HepG2 (cell line): Measurements from ENCODE around the gene ZSCAN31. TPM values are rescaled to one million over a fixed set of nuclear protein-coding genes. Genes with fewer than 3 reads are reported as not detected.

Experiments
- CSRNP2 ChIP-seq: sonication (generic); formaldehyde crosslinking; conservative IDR thresholded peaks from 2 replicates; pipeline ENCODE4 v1.8.0; 2022; ENCODE audit warnings: low read depth, missing genetic modification reagents
- FOXO1 ChIP-seq: sonication (generic); formaldehyde crosslinking; IDR thresholded peaks from 2 replicates; pipeline ENCODE4 v1.4.0; 2020; ENCODE audit warnings: missing genetic modification reagents
- FOXP1 ChIP-seq, 2 experiments: fragments of 450-650 bp in 1 of 2; IDR thresholded peaks; 2 replicates each; pipeline ENCODE4 v1.6.1; 2017 to 2018; ENCODE audit warnings: antibody characterized with exemption in 1 of 2
- KDM6A ChIP-seq: IDR thresholded peaks from 2 replicates; pipeline ENCODE4 v1.6.1; 2016; ENCODE audit warnings: low read depth
- KLF13 ChIP-seq: sonication (generic); formaldehyde crosslinking; IDR thresholded peaks from 2 replicates; pipeline ENCODE4 v1.4.0; 2020; ENCODE audit warnings: mild to moderate bottlenecking, missing genetic modification reagents
- KLF15 ChIP-seq: sonication (generic); formaldehyde crosslinking; IDR thresholded peaks from 2 replicates; pipeline ENCODE4 v1.8.1; 2023; ENCODE audit warnings: borderline replicate concordance, mild to moderate bottlenecking, inconsistent platforms, missing genetic modification reagents, mixed read lengths
- MYNN ChIP-seq: sonication (generic); formaldehyde crosslinking; IDR thresholded peaks from 2 replicates; pipeline ENCODE4 v1.4.0; 2020; ENCODE audit warnings: mild to moderate bottlenecking, low read depth, missing genetic modification reagents
- NR0B2 ChIP-seq: sonication (generic); formaldehyde crosslinking; IDR thresholded peaks from 2 replicates; pipeline ENCODE4 v1.4.0; 2020; ENCODE audit warnings: mild to moderate bottlenecking, missing genetic modification reagents
- NR2C2 ChIP-seq: sonication (generic); formaldehyde crosslinking; IDR thresholded peaks from 2 replicates; pipeline ENCODE4 v1.4.0; 2020; ENCODE audit warnings: missing genetic modification reagents, mild to moderate bottlenecking, moderate library complexity, borderline replicate concordance
- POLR2G ChIP-seq: fragments of 200-400 bp; formaldehyde crosslinking; IDR thresholded peaks from 2 replicates; pipeline ENCODE4 v1.6.1; 2018; ENCODE audit warnings: mild to moderate bottlenecking, low read depth, low read length, moderate library complexity
- PPARG ChIP-seq: conservative IDR thresholded peaks from 2 replicates; pipeline ENCODE4 v1.6.1; 2016; ENCODE audit warnings: missing biosample characterization, missing genetic modification reagents
- SMAD9 ChIP-seq: sonication (generic); formaldehyde crosslinking; IDR thresholded peaks from 2 replicates; pipeline ENCODE4 v1.5.1; 2020; ENCODE audit warnings: mild to moderate bottlenecking, missing genetic modification reagents
- SNAI1 ChIP-seq: sonication (generic); formaldehyde crosslinking; IDR thresholded peaks from 2 replicates; pipeline ENCODE4 v1.5.0; 2020; ENCODE audit warnings: mild to moderate bottlenecking, missing genetic modification reagents, borderline replicate concordance
- STAT5B ChIP-seq: sonication (generic); formaldehyde crosslinking; IDR thresholded peaks from 2 replicates; pipeline ENCODE4 v1.4.0; 2020; ENCODE audit warnings: missing genetic modification reagents
- TAF15 ChIP-seq: fragments of 200-400 bp; formaldehyde crosslinking; IDR thresholded peaks from one replicate; pipeline ENCODE4 v1.6.1; 2018; ENCODE audit warnings: mild to moderate bottlenecking, low read depth, low read length; ENCODE audit not compliant: poor library complexity, severe bottlenecking
- YY1 ChIP-seq: IDR thresholded peaks from 2 replicates; pipeline ENCODE4 v1.6.1; 2011; ENCODE audit warnings: low read length, low read depth, moderate library complexity, mild to moderate bottlenecking; ENCODE audit not compliant: insufficient read depth, insufficient replicate concordance
- ZBTB2 ChIP-seq: sonication (generic); formaldehyde crosslinking; IDR thresholded peaks from 2 replicates; pipeline ENCODE4 v1.8.0; 2022; ENCODE audit warnings: low read depth, missing genetic modification reagents
- ZBTB33 ChIP-seq: sonication (generic); formaldehyde crosslinking; IDR thresholded peaks from 2 replicates; pipeline ENCODE4 v1.4.0; 2020; ENCODE audit warnings: missing genetic modification reagents
- ZFP41 ChIP-seq: sonication (generic); formaldehyde crosslinking; IDR thresholded peaks from 2 replicates; pipeline ENCODE4 v1.4.0; 2020; ENCODE audit warnings: mild to moderate bottlenecking, missing genetic modification reagents, borderline replicate concordance
- ZNF12 ChIP-seq: sonication (generic); formaldehyde crosslinking; IDR thresholded peaks from 2 replicates; pipeline ENCODE4 v1.5.0; 2020; ENCODE audit warnings: missing genetic modification reagents
- ZNF34 ChIP-seq: sonication (generic); formaldehyde crosslinking; IDR thresholded peaks from 2 replicates; pipeline ENCODE4 v1.4.0; 2020; ENCODE audit warnings: mild to moderate bottlenecking, missing genetic modification reagents, borderline replicate concordance
- ZNF431 ChIP-seq: sonication (generic); formaldehyde crosslinking; IDR thresholded peaks from 2 replicates; pipeline ENCODE4 v1.9.0; 2022; ENCODE audit warnings: missing genetic modification reagents, low read depth, mild to moderate bottlenecking, borderline replicate concordance
- ZNF549 ChIP-seq: sonication (generic); formaldehyde crosslinking; IDR thresholded peaks from 2 replicates; pipeline ENCODE4 v1.5.0; 2020; ENCODE audit warnings: missing genetic modification reagents
- ZNF746 ChIP-seq: sonication (generic); formaldehyde crosslinking; IDR thresholded peaks from 2 replicates; pipeline ENCODE4 v1.8.0; 2022; ENCODE audit warnings: mild to moderate bottlenecking, missing genetic modification reagents
- ZNF766 ChIP-seq: sonication (generic); formaldehyde crosslinking; IDR thresholded peaks from 2 replicates; pipeline ENCODE4 v1.5.0; 2020; ENCODE audit warnings: missing genetic modification reagents, borderline replicate concordance
- polyA plus RNA-seq, 8 experiments: library from polyadenylated mRNA; depleted of rRNA in 3 of 8; stranded (reverse) in 7 of 8; unstranded in 1 of 8; fragments of >200 nt; fragmentation: Illumina TruSeq in 4 of 8; extraction: Trizol in 4 of 8; gene quantifications; 2 replicates each; pipeline versions ENCODE4 v1.2.1 to v1.2.3, GENCODE V29; 2011 to 2016; ENCODE audit warnings: low read depth in 4 of 8, missing spikeins in 1 of 8, mixed read lengths in 1 of 8; ENCODE audit not compliant: insufficient read depth in 1 of 8
- total RNA-seq, 5 experiments: library from RNA; depleted of rRNA; stranded (reverse); fragments of >200 nt; fragmentation: Illumina TruSeq; extraction: Trizol; gene quantifications; 2 replicates each; pipeline ENCODE4 v1.2.3, GENCODE V29; 2016; ENCODE audit warnings: low read depth in 1 of 5

ZSCAN31 gene
- total and polyA plus RNA-seq, 2 of the 13 experiments (the other 11 are each of a cell fraction or from before 2014, with no cell fraction given): 5.3 to 6.2 TPM

GRCh38 chr6:28335564-28336283, at the start of gene ZSCAN31 (continued):
- TF ChIP-seq FOXP1 (IDR thresholded peaks at IDR 0.05) (no peak), FOXP1 (CRISPR knock-in tag; IDR thresholded peaks at IDR 0.05) (no peak), ZFP41 (CRISPR knock-in tag) (no peak), PPARG (0 out of 2 replicates have a peak, but pooled peaks have one; percentile 36), STAT5B (CRISPR knock-in tag) (peak; percentile 32; the same call in 1 of the 2 replicates), SNAI1 (CRISPR knock-in tag) (peak; percentile 68; the same call in 1 of the 2 replicates), KDM6A (CRISPR knock-in tag) (no peak), ZNF766 (CRISPR knock-in tag) (peak; percentile 87; the same call in 1 of the 2 replicates), MYNN (CRISPR knock-in tag) (no peak), FOXO1 (CRISPR knock-in tag) (peak; percentile 44; the same call in 1 of the 2 replicates), KLF13 (CRISPR knock-in tag) (no peak), ZNF34 (CRISPR knock-in tag) (peak; percentile 93), SMAD9 (CRISPR knock-in tag) (no peak), ZNF549 (CRISPR knock-in tag) (no peak), ZBTB2 (CRISPR knock-in tag) (no peak), KLF15 (CRISPR knock-in tag) (peak; percentile 49; the same call in 1 of the 2 replicates), YY1 (peak; percentile 74), NR0B2 (CRISPR knock-in tag) (peak; percentile 75), ZBTB33 (CRISPR knock-in tag) (peak; percentile 48; the same call in 1 of the 2 replicates), ZNF431 (CRISPR knock-in tag) (no peak), TAF15 (no peak), ZNF746 (CRISPR knock-in tag) (peak; percentile 38; the same call in 1 of the 2 replicates), ZNF12 (0 out of 2 replicates have a peak, but pooled peaks have one; percentile 17), NR2C2 (CRISPR knock-in tag) (peak; percentile 79), POLR2G (peak; percentile 100), CSRNP2 (no peak)
